Activated CD4-positive, alpha-beta T cell treated with anti-CD3 and anti-CD28 coated beads, Interleukin-2, amount 10 ng/mL, durations not matched to agents 24 days and 14 days (primary cell): ENCODE results near the gene PSMC3IP. TPM values are rescaled to one million over a fixed set of nuclear protein-coding genes. Genes with fewer than 3 reads are reported as not detected.
"Not testable (repeated sequence)": the region's sequence is repeated elsewhere in the genome, so short reads cannot be mapped to it uniquely, and the experiment has no call there.

ENCODE experiments used
- DNase-seq: peaks from one replicate; pipeline ENCODE4 v3.0.0; 2022
- H3K27ac Mint-ChIP-seq: one replicate; pipeline ENCODE4 v1.8.0; 2022; ENCODE audit warnings: mild to moderate bottlenecking, mixed read lengths
- H3K27me3 Mint-ChIP-seq: one replicate; pipeline ENCODE4 v1.8.0; 2022; ENCODE audit warnings: mixed read lengths
- H3K36me3 Mint-ChIP-seq: one replicate; pipeline ENCODE4 v1.8.0; 2022; ENCODE audit warnings: low read depth, mild to moderate bottlenecking, mixed read lengths
- H3K4me1 Mint-ChIP-seq: one replicate; pipeline ENCODE4 v1.8.0; 2021; ENCODE audit warnings: mixed read lengths
- H3K4me3 Mint-ChIP-seq: one replicate; pipeline ENCODE4 v1.8.0; 2022; ENCODE audit warnings: mild to moderate bottlenecking, moderate library complexity, mixed read lengths
- H3K9me3 Mint-ChIP-seq: one replicate; pipeline ENCODE4 v1.8.0; 2021; ENCODE audit warnings: mixed read lengths
- intact Hi-C: fragments of 100-400 bp; cut with micrococcal nuclease; formaldehyde crosslinking; loops from one replicate; pipeline ENCODE4 v1.15.1; 2023
- total RNA-seq: library from RNA; stranded (reverse); gene quantifications from 2 replicates; pipeline ENCODE4 v1.2.3, GENCODE V29; 2022

The PSMC3IP gene
- total RNA-seq, 1 donor from 2014 or later, result 29.1 TPM

GRCh38 chr17:42562388-42563142 is 15.0 kb downstream of the PSMC3IP start:
- no peak for DNase-seq
- intact Hi-C loops, result loop anchor here (1.0 to 2.0 kb wide), 2 partner anchors 15 to 46 kb away; partner anchors contain the start of genes PSMC3IP, RETREG3 and TUBG1
- H3K27me3 Mint-ChIP-seq, result no peaks in the 10 kb centered on the region
- H3K4me1 Mint-ChIP-seq, result peaks cover 19% of the 10 kb centered on the region
- peak overlapping the region; percentile 89 for H3K4me3 Mint-ChIP-seq
- H3K9me3 Mint-ChIP-seq, result no peaks in the 10 kb centered on the region
- peaks cover 20% of the 10 kb centered on the region for H3K36me3 Mint-ChIP-seq
- peak overlapping the region; percentile 93 for H3K27ac Mint-ChIP-seq

- H3K27me3 Mint-ChIP-seq, result no peaks in the 10 kb centered on the region
These were observed 15.6 kb downstream of the PSMC3IP start, which contains the start of gene COASY for GRCh38 chr17:42561897-42562387. TSS of gene COASY (plus strand) at chr17:42562148. CDS start at chr17:42562623, 475 bp downstream.

GRCh38 chr17:42560246-42560645 is 17.3 kb downstream of the PSMC3IP start:
- DNase-seq, result no peak
- Mint-ChIP-seq H3K4me3 (no peak overlapping the region), H3K27me3 (no peaks in the 10 kb centered on the region), H3K36me3 (peaks cover 14% of the 10 kb centered on the region), H3K4me1 (peaks cover 25% of the 10 kb centered on the region), H3K27ac (no peak overlapping the region), H3K9me3 (no peaks in the 10 kb centered on the region)
- intact Hi-C loops, result no loop called here

More at GRCh38 chr17:42561897-42562387, 15.6 kb downstream of the PSMC3IP start, which contains the start of gene COASY:
- Mint-ChIP-seq H3K27ac (peak within 1 kb of the TSS; percentile 93), H3K4me1 (peaks cover 21% of the 10 kb centered on the region), H3K4me3 (peak within 1 kb of the TSS; percentile 89), H3K36me3 (peaks cover 18% of the 10 kb centered on the region), H3K9me3 (no peaks in the 10 kb centered on the region)
- intact Hi-C loops, result loop anchor here (1.0 to 2.0 kb wide), 2 partner anchors 15 to 47 kb away; partner anchors contain the start of genes PSMC3IP, RETREG3 and TUBG1
- peak; percentile 98 for DNase-seq

GRCh38 chr17:42559075-42559474 is 18.5 kb downstream of the PSMC3IP start:
- Mint-ChIP-seq H3K4me3 (no peak overlapping the region), H3K36me3 (peaks cover 9% of the 10 kb centered on the region), H3K4me1 (peaks cover 27% of the 10 kb centered on the region), H3K27me3 (no peaks in the 10 kb centered on the region), H3K27ac (no peak overlapping the region), H3K9me3 (no peaks in the 10 kb centered on the region)
- intact Hi-C loops, result no loop called here
- DNase-seq, result no peak

GRCh38 chr17:42555961-42556617 is 21.4 kb downstream of the PSMC3IP start:
- intact Hi-C loops, result loop anchor here (2.0 kb wide), 1 partner anchor 19 kb away; the partner anchor contains the start of gene NAGLU
- H3K9me3 Mint-ChIP-seq, H3K27ac Mint-ChIP-seq, H3K36me3 Mint-ChIP-seq, H3K27me3 Mint-ChIP-seq, DNase-seq: not testable (repeated sequence)
- Mint-ChIP-seq H3K4me1 (peaks cover 14% of the 10 kb centered on the region), H3K4me3 (peak overlapping the region; percentile 95)

GRCh38 chr17:42555122-42555622 is 22.4 kb downstream of the PSMC3IP start:
- Mint-ChIP-seq H3K4me3 (peak overlapping the region; percentile 95), H3K27me3 (no peaks in the 10 kb centered on the region), H3K36me3 (no peaks in the 10 kb centered on the region), H3K27ac (peak overlapping the region; percentile 92), H3K9me3 (no peaks in the 10 kb centered on the region), H3K4me1 (peaks cover 18% of the 10 kb centered on the region)
- intact Hi-C loops, result loop anchor here (2.0 kb wide), 1 partner anchor 18 kb away; the partner anchor contains the start of gene NAGLU
- no peak for DNase-seq

- Mint-ChIP-seq H3K4me1 (peaks cover 18% of the 10 kb centered on the region), H3K27me3 (no peaks in the 10 kb centered on the region)
These were observed 23.0 kb downstream of the PSMC3IP start for GRCh38 chr17:42554250-42555121.

GRCh38 chr17:42553866-42554249 is 23.7 kb downstream of the PSMC3IP start:
- DNase-seq, result no peak
- peak overlapping the region; percentile 92 for H3K27ac Mint-ChIP-seq
- H3K9me3 Mint-ChIP-seq, result no peaks in the 10 kb centered on the region
- H3K27me3 Mint-ChIP-seq, result no peaks in the 10 kb centered on the region
- H3K4me3 Mint-ChIP-seq, result peak overlapping the region; percentile 95
- intact Hi-C loops, result loop anchor here (2.0 kb wide), 1 partner anchor 17 kb away; the partner anchor contains the start of gene NAGLU
- H3K36me3 Mint-ChIP-seq, result no peaks in the 10 kb centered on the region
- H3K4me1 Mint-ChIP-seq, result peaks cover 23% of the 10 kb centered on the region

More at GRCh38 chr17:42554250-42555121, 23.0 kb downstream of the PSMC3IP start:
- H3K27ac Mint-ChIP-seq, result peak overlapping the region; percentile 92
- no peaks in the 10 kb centered on the region for H3K36me3 Mint-ChIP-seq
- intact Hi-C loops, result loop anchor here (2.0 kb wide), 1 partner anchor 18 kb away; the partner anchor contains the start of gene NAGLU
- DNase-seq, result peak; percentile 95
- no peaks in the 10 kb centered on the region for H3K9me3 Mint-ChIP-seq
- peak overlapping the region; percentile 95 for H3K4me3 Mint-ChIP-seq

GRCh38 chr17:42553161-42553818 is 24.2 kb downstream of the PSMC3IP start:
- peak overlapping the region; percentile 92 for H3K27ac Mint-ChIP-seq

GRCh38 chr17:42552736-42553135 is 24.8 kb downstream of the PSMC3IP start, which contains the start of gene HSD17B1:
TSS of gene HSD17B1 (plus strand) at chr17:42552923. CDS start at chr17:42552934, 11 bp downstream.
- Mint-ChIP-seq H3K4me3 (peak within 1 kb of the TSS; percentile 95), H3K27ac (peak within 1 kb of the TSS; percentile 92), H3K4me1 (peaks cover 26% of the 10 kb centered on the region)
- H3K36me3 Mint-ChIP-seq, H3K27me3 Mint-ChIP-seq, H3K9me3 Mint-ChIP-seq, DNase-seq, intact Hi-C loops: not testable (repeated sequence)

More at GRCh38 chr17:42553161-42553818, 24.2 kb downstream of the PSMC3IP start:
- no peaks in the 10 kb centered on the region for H3K27me3 Mint-ChIP-seq
- DNase-seq, result no peak
- intact Hi-C loops, result no loop called here
- H3K4me1 Mint-ChIP-seq, result peaks cover 26% of the 10 kb centered on the region
- peak overlapping the region; percentile 95 for H3K4me3 Mint-ChIP-seq
- H3K9me3 Mint-ChIP-seq, result no peaks in the 10 kb centered on the region
- no peaks in the 10 kb centered on the region for H3K36me3 Mint-ChIP-seq

GRCh38 chr17:42548993-42549755 is 28.4 kb downstream of the PSMC3IP start:
- peak overlapping the region; percentile 53 for H3K27ac Mint-ChIP-seq

More at GRCh38 chr17:42548993-42549755, 28.4 kb downstream of the PSMC3IP start:
- H3K4me3 Mint-ChIP-seq, result peak overlapping the region; percentile 11
- H3K9me3 Mint-ChIP-seq, result no peaks in the 10 kb centered on the region
- H3K27me3 Mint-ChIP-seq, result no peaks in the 10 kb centered on the region
- no peaks in the 10 kb centered on the region for H3K36me3 Mint-ChIP-seq
- H3K4me1 Mint-ChIP-seq, result peaks cover 13% of the 10 kb centered on the region
- no peak for DNase-seq
- intact Hi-C loops, result no loop called here
